Inferior parietal cortex (tissue), 1 donor: ENCODE measurements around the gene INSR.

Experiments used
- DNase-seq: peaks from one replicate; pipeline ENCODE4 v3.0.0-alpha.2; 2016; ENCODE audit errors: extremely low spot score

INSR gene

DNA sequence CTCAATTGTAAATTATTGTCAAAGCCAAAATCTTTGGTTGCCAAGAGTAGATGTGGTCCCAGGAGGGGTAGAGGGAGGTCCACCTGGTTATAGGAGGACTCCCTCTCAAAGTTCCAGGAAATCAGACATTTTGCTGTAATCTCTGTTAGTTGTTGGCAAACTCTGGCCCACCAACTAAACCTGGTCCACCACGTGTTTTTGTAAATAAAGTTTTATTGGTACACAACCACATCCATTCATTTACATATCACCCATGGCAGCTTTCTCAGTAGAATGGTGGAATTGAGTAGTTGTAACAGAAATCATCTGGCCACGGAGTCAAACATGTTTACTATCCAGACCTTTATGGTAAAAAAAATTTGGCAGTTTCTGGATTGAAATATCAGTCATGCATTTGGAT is 154.1 kb downstream of the INSR start:
- DNase-seq = no peak

DNA sequence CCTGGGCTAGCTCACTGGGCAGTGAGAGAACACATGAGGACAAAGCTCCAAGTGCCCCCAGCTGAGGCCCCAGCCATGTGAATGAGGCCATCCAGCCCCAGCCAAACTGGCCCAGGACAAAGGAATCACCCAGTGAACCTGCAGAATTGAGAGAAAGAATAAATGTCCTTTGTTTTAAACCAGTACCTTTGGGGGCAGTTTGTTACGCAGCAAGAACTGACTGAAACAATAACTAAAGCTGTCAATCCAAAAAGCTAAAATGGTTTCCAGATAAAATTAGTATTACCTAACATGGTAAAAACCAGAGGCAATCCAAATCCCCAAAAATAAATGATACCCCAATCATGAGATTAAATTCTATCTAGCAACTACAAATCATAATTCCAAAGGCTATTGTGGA is 155.1 kb downstream of the INSR start:
- DNase-seq = no peak

DNA sequence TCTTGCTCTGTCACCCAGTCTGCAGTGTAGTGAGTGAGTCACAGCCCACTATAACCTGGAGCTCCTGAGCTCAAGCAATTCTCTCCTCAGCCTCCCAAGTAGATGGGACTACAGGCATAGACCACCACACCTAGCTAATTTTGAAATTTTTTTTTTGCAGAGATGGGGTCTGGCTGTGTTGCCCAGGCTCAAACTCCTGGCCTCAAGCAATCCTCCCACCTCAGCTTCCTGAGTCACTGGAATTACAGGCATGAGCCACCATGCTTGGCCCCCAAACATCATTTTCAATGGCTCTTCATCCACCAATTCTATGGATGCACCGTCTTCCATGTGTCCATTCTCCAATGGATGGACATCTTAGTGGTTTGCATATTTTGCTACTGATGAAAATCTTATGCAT is 155.8 kb downstream of the INSR start:
- DNase-seq = no peak

DNA sequence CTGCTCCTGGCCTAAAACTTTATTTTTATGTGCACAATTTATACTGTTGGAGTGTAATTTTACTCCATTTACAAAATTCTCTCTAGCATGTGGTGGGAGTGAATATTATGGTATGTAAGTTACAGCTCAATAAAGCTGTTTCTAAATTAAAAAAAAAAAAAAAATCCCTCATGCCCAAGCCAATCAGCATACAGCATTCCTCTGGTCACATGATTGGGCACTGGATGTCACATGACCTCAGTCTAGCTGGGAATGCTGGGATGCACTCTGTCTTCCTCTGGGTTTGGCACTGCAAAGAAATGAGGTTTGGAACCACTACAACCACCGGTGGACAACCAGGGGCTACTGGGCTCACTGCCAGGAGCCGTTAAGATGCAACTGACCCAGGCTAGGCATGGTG is 157.1 kb downstream of the INSR start:
- DNase-seq = no peak

DNA sequence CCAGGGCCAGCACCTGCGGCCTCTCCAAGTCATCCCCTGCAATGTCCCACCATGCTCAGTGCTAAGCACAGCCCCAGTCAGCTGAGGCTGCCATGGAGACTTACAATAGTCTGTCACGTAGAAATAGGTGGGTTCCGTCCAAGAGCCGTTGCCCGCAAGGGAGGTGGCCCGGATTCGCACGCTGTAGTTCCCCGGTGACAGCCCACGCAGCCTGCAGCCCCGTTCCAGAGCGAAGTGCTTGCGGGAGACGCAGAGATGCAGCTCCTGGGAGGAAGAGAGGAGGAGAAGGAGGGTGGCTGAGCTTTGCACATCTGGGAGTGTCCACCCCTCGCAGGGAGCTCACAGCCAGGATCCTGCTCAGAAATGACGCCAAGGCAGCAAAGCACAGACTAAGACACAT is 162.2 kb downstream of the INSR start:
- DNase-seq = no peak

DNA sequence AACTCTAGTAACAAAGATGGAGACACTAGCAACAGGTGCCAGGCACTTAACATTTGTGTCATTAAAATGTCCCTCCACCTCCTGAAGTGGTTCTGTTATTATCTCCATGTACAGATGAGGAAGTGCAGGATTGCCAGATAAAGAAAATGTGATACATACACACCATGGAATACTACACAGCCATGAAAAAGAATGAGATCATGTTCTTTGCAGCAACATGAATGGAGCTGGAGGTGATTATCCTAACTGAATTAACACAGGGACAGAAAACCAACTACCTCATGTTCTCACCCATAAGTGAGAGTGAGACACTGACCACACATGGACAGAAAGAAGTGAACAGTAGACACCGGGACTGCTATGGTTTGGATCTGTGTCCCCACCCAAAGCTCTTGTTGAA is 164.2 kb downstream of the INSR start:
- no peak for DNase-seq

DNA sequence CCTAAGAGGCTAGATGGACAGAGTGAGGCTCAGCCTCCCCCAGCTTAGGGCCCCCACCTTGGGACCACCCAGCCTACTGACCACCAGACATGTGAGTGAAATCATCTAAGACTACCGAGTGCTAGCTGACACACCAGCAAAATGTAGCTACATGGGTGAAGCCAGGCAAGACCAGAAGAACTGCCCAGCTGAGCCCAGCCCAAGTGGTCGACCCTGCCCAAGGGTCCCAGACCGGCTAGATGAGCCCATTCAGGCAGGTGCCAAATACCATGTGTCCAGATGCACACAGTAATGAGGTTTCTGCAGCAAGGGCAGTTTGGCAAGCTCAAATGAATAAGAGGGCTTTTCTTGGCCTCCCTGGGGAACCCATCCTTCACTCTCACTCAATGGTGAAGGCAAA is 168.1 kb downstream of the INSR start:
- no peak for DNase-seq

DNA sequence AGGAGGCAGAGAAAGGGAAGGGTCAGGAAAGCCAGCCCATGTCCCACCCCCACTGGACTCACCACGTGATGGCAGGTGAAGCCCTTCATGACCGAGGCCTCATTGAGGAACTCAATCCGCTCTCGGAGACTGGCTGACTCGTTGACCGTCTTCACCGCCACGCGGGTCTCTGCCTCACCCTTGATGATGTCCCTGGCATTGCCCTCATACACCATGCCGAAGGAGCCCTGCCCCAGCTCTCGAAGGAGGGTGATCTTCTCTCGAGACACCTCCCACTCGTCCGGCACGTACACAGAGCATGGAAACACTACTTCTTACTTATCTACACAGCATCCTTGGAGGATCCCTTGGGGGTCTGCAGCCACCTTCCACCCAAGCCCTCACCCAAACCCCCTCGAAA is 169.0 kb downstream of the INSR start:
- DNase-seq = no peak

DNA sequence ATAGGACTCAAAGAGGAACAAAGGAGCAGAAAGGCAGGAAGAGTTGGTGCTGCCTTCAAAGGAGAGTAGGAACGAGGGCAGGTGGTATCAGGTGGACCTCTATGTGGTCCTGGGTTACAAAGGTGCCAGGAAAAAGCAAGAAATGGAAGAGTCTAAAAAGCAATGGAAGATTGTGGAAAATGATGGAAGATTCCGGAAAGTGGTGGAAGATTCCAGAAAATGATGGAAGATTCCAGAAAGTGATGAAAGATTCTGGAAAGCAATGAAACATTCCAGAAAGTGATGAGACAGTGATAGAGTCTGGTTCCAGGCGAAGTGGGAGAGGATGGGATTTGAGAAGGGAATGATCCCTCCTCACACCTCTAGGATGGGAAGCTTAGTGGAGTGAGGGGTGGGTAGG is 169.4 kb downstream of the INSR start:
- no peak for DNase-seq

DNA sequence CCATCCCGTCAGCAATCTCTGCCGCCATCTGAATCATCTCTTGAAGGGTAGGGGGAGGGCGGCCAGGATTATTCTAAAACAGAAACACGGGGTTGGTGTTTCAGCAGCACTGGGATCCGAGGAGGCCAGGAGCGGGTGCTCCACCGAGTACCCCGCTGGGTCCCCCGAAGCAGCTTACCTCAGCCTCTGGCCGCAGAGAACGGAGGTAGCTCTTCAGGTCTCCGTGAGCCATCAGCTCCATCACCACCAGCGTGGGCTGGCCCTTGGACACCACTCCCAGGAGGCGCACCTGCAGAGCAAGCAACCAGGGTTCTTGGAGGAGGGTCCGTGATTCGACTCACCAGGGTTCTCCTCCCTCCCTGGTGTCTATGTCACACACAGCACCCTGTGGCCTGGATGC is 171.5 kb downstream of the INSR start:
- DNase-seq = no peak

DNA sequence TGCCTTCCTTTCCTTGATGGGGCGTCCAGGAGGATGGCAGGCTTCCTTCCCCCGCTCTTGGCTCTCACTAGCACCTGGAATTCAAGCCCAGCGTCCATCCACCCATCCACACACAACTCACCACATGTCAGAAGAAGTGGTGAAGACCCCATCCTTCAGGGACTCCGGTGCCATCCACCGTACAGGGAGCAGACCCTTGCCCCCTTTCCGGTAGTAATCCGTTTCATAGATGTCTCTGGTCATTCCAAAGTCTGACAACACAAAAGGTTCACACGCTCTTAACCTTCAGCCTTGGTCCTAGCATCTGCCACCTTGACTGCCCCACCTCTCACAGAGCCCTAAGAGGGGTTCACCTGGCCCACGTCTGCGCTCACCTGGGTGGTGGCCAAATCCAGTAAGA is 173.7 kb downstream of the INSR start:
- no peak for DNase-seq

DNA sequence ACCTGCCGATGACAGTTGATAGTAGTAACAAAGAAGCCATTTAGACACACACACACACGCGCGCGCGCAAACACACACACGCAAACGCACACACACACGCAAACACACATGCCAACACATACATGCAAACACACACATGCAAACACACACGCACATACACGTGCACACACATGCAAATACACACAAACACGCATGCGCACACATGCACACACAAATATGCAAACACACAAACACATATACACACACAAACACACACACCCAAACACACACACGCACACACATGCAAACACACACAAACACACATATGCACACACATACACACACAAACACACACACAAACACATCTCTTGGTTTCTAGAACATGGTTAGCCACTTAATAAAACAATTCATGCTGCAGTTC is 174.6 kb downstream of the INSR start:
- DNase-seq = no peak

DNA sequence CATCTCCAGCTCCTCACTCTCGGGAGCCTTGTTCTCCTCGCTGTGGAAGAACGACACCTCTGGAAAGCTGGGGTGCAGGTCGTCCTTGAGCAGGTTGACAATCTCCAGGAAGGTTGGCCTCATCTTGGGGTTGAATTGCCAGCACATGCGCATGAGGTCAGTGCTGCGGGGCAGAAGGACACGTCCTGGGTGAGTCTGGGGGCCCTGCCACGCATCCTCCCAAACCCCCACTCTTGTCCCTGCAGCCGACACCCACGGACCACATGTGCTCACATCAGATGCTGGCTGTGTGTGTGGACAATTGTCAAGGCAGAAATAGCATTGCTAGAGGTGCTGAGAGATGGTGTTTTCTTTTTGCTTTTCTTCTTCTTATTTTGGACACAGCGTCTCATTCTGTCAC is 177.0 kb downstream of the INSR start:
- DNase-seq = no peak

DNA sequence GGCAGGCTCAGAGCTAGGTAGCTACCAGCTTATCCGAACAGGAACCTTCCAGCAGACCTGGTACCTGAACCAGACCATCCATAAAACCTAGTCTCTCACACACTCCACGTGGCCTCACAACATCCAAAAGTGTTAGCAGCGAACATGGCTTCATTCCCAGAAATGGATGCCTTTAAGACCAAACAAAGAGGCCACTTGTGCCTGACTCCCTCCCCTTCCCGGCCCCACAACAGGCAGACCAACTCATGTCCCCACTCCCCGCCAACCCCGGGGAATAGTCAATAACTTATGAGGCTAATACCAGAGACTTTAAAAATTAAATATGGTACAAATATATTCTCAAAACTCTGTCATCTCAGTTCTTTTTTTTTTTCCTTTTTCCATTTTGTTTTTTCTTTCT is 178.5 kb downstream of the INSR start:
- DNase-seq = peak; percentile 76

DNA sequence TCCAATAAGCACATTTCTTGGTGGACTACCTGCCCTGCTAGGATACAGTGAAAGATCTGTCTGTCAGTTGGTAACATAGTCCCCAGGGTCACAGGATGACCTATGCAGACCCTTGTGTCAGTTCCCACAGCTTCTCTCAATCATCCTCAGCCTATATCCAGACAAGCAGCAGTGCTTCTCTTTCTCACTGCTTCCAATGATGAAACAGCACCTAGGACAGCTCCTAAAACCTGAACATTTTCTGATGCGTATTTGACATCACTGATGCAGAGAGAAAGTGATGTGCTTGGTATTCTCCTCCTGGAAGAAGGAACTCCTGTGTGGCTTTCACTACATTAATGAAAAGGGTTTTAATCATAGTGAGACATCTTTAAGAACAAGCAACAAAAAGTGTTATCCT is 181.0 kb downstream of the INSR start:
- DNase-seq = no peak

DNA sequence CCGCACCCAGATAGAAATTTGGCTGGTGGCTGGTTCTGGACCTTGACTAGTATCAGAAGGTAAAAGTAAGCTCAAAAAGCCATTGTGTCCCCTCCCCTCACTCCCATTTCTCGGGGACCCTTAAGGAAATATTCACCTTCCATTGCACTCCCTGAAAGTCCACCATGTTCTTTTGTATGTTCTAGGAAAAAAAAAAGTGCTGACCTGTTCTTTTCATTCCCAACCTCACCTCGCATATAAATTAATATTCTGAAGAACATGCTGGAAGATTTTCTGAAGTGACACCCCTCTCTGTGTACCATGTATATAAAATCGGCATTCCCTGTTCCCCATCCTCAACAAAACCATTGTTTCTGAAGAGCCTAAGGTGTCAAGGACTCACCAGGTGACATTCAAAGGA is 181.5 kb downstream of the INSR start:
- no peak for DNase-seq

DNA sequence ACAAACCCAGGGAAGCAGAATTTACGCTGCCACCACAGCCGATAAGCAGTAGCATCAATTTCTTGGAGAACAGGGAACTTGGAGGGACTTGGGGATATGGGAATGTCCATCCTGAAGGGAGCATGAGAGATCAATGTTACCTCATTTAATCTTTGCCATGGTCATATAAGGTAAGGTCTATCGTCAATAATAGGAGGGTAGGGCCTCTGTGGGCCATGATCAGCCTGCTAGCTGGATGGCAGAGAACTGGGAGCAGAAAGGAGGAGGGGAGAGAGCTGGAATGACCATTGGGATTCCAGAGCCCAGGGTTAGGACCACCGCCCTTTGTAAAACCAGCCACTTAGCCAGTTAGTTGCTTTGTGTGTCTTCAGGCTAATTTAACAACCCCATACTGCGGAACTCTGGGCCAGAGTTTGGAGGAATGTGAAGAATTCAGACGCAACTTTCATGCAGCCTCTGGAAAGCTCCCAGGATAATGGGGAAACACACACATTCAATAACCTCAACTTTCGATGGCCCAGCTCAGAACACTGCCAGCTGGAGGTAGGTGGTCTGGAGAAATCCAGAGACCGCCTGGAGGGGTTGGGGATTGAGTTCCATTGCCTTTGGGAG is 184.4 kb downstream of the INSR start:
- no peak for DNase-seq

DNA sequence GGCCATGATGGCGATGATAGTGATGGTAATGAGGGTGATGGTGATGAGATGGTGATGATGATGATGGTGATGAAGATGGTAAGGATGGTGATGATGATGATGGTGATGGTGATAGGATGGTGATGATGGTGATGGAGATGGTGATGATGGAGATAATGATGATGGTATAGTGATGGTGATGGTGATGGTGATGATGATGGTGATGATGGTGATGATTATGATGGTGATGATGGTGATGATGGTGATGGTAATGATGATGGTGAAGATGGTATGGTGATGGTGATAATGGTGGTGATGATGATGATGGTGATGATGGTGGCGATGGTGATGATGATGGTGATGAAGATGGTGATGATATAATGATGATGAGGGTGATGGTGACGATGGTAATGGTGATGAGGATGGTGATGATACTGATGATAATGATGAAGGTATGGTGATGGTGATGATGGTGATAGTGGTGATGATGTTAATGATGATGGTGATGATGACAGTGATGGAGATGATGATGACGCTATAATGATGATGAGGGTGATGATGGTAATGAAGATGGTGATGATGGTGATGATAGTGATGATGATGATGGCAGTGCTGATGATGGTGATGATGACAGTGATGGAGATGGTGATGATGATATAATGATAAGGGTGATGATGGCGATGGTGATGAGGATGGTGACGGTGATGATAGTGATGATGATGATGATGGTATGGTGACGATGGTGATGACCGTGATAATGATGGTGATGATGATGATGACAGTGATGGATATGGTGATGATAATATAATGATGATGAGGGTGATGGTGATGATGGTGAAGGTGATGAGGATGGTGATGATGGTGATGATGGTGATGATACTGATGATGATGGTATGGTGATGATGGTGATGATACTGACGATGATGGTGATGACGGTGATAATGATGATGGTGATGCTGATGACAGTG is 187.2 kb downstream of the INSR start:
- no peak for DNase-seq

DNA sequence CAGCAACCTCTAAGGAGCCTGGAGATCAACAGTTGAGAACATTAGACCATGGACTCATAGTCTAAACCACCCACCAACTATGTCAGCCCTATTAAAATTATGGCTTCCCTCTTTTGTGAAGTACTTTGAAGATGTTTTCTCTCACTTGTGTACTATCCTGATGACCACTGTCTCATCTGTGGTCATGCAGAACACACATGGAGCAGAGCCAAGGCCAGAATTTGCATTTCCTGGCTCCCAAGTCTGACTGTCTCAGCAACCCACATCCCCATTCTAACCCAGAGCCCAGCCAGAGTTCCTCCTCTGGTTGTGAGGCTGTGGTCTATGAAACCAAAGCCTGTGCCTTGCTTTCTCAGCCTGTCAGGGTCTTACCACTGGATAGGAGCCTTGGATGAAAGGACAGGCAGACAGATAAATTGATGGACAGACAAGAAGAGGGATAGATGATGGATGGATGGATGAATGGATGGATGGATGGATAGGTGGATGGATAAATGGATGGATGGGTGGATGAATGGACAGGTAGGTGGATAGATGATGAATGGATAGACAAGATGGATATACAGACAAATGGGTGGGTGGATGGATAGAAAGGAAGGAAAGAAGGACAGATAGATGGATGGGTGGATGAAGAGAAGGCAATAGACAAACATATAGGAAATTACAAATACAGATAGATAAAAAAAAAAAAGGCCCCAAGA is 189.3 kb downstream of the INSR start:
- peak; percentile 12 for DNase-seq

DNA sequence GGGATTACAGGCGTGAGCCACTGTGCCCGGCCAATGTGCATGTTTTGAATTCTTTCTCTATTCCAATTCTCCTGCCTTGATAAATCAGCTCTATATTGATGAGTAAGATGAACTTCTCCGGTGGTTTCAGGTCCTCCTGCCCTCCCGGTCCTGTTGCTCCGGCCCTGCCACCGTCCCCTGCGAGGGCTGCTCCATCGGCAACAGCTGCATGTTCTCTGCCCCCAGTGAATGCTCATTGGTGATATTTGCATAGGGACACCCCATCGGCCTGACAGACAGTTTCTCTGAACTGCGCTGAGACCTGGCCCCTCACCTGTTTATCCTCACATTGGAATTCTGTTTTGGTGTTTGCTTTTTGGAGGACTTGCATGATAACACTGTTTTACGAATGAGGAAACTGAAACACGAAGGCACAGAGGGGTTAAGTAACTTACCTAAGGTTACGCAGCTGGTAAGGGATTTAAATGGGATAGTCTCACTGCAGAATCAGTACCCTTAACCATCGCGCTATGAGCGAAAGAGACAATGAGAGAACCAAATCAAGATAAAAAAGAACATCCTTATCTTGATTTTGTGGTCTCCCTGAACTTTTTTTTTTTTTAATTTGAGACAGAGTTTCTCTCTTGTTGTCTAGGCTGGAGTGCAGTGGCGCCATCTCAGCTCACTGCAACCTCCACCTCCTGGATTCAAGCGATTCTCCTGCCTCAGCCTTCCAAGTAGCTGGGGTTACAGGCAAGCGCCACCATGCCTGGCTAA is 192.5 kb downstream of the INSR start:
- no peak for DNase-seq

DNA sequence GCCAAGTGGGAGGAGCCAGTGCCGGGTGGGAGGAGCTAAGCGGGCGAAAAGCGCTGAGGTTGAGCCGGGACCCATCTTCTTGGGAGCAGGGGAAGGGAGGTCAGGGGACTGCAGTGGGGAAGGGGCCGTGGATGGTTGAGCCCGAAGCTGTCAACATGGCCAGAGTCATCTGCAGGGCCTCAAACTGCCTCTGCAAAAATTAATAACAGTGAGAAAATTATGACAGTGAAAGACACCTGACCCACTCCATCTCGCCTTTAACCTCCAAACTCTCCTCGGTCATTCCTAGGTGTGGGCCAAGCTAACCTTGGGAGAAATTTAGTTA is 194.7 kb downstream of the INSR start:
- no peak for DNase-seq
